Inflammatory macrophage treated with lipopolysaccharide for 4 hours (primary cell): ENCODE results near the gene CHD8.
"Not testable (repeated sequence)": the region's sequence is repeated elsewhere in the genome, so short reads cannot be mapped to it uniquely, and the experiment has no call there.

ENCODE experiments used
- DNase-seq: peaks from one replicate; pipeline ENCODE4 v3.0.0-alpha.2; 2020

The CHD8 gene

GRCh38 chr14:21455912-21456667 lies at the start of gene CHD8:
TSS of gene CHD8 (minus strand) at chr14:21456123. CDS start at chr14:21431643, 24,480 bp downstream.
- peak; percentile 100 for DNase-seq

GRCh38 chr14:21505012-21505553 lies 49.2 kb upstream of the CHD8 start:
- peak; percentile 55 for DNase-seq

GRCh38 chr14:21503376-21503775 lies 47.5 kb upstream of the CHD8 start:
- no peak for DNase-seq

- DNase-seq, result no peak
Measured at GRCh38 chr14:21501568-21501967, 45.6 kb upstream of the CHD8 start.

GRCh38 chr14:21498540-21499526 lies 42.9 kb upstream of the CHD8 start:
- DNase-seq, result peak; percentile 48

- DNase-seq, result no peak
Measured at GRCh38 chr14:21496453-21496852, 40.5 kb upstream of the CHD8 start.

- no peak for DNase-seq
Measured at GRCh38 chr14:21494902-21495762, 39.2 kb upstream of the CHD8 start.

GRCh38 chr14:21486640-21487087 lies 30.7 kb upstream of the CHD8 start:
- DNase-seq, result no peak

- peak; percentile 97 for DNase-seq
Measured at GRCh38 chr14:21476925-21477681, 21.2 kb upstream of the CHD8 start, which contains the start of the genes RAB2B and TOX4. TSS of gene RAB2B (minus strand) at chr14:21476959. CDS start at chr14:21476872, 87 bp downstream. TSS of gene TOX4 (plus strand) at chr14:21477195. CDS start at chr14:21477279, 84 bp downstream.

- DNase-seq, result no peak
Measured at GRCh38 chr14:21476523-21476924, 20.6 kb upstream of the CHD8 start.

GRCh38 chr14:21475767-21476522 lies 20.0 kb upstream of the CHD8 start:
- DNase-seq, result no peak

- DNase-seq, result no peak
Measured at GRCh38 chr14:21467616-21468015, 11.7 kb upstream of the CHD8 start.

- DNase-seq, result peak; percentile 39
Measured at GRCh38 chr14:21455592-21455911, 371 bp downstream of the CHD8 start.

GRCh38 chr14:21454843-21455544 lies 929 bp downstream of the CHD8 start:
- no peak for DNase-seq

GRCh38 chr14:21449899-21450216 lies 6.1 kb downstream of the CHD8 start:
- DNase-seq, result no peak

- DNase-seq, result not testable (repeated sequence)
Measured at GRCh38 chr14:21442657-21443056, 13.3 kb downstream of the CHD8 start.

- peak; percentile 54 for DNase-seq
Measured at GRCh38 chr14:21440859-21441258, 15.1 kb downstream of the CHD8 start.

- DNase-seq, result peak; percentile 99
Measured at GRCh38 chr14:21437063-21437901, 18.6 kb downstream of the CHD8 start.

GRCh38 chr14:21436567-21437062 lies 19.3 kb downstream of the CHD8 start:
- peak; percentile 18 for DNase-seq
